ENCODE measurements around the gene UACA. TPM values are rescaled to one million over a fixed set of nuclear protein-coding genes. Genes with fewer than 3 reads are reported as not detected.
A peak's percentile ranks its signal among the peaks of the same experiment; 100 is the strongest.

The UACA gene
- polyA plus RNA-seq, 1 donor (not counting 4 experiments of a cell fraction or from before 2014, with no cell fraction given) = 26.6 TPM

DNA sequence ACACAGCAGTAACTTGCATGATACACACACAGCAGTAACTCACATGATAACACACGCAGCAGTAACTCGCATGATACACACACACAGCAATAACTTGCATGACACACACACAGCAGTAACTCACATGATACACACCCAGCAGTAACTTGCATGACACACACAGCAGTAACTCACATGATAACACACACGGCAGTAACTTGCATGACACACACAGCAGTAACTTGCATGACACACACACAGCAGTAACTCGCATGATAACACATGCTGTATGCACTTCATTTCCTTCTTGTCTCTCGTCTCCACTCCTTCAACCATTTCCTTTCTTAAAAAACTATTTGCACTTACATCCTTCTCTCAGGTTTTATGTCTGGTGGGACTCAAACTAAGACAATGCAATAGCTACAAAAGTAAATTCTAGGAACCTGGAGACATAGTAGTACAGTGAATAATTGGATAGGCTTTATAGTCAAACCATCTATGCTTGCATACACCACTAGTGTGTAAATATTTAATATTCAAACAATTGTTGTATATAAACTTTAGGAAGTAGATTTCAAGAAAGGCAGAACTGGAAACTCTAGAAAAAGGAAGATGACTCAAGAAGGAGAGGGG is 130.8 kb downstream of the UACA start:
- no peaks in the 10 kb centered on the region for H3K9me3 ChIP-seq (ENCODE audit: control insufficient read depth, low read depth, low read length)
- no peak overlapping the region for H3K4me2 ChIP-seq (ENCODE audit: control insufficient read depth, extremely low read depth, insufficient read depth, low read depth, low read length)
- H3K4me1 ChIP-seq (ENCODE audit: control insufficient read depth, extremely low read depth, insufficient read depth, low read length) = no peaks in the 10 kb centered on the region
- no peak overlapping the region for H3K27ac ChIP-seq (ENCODE audit: control insufficient read depth, insufficient read depth, low read length)
- no peaks in the 10 kb centered on the region for H3K36me3 ChIP-seq (ENCODE audit: control insufficient read depth in 2 of 2, extremely low read depth in 1 of 2, insufficient read depth in 2 of 2, low read length in 2 of 2)
- H3K4me3 ChIP-seq (ENCODE audit: control insufficient read depth in 2 of 3, extremely low read depth in 1 of 3, insufficient read depth in 2 of 3, low read depth in 1 of 3, low read length in 3 of 3) = no peak overlapping the region
- peak; percentile 49 for FAIRE-seq
- H3K27me3 ChIP-seq (ENCODE audit: control insufficient read depth, extremely low read depth, insufficient read depth, low read length) = peaks cover 37% of the 10 kb centered on the region
- no peaks in the 10 kb centered on the region for H3K9me1 ChIP-seq (ENCODE audit: control insufficient read depth, extremely low read depth, insufficient read depth, low read length)
- no peaks in the 10 kb centered on the region for H4K20me1 ChIP-seq (ENCODE audit: control insufficient read depth, extremely low read depth, insufficient read depth, low read length)
- no peak for TF ChIP-seq EZH2 (IDR thresholded peaks at IDR 0.05; ENCODE audit: low read length)
- TF ChIP-seq, protein P1, sequence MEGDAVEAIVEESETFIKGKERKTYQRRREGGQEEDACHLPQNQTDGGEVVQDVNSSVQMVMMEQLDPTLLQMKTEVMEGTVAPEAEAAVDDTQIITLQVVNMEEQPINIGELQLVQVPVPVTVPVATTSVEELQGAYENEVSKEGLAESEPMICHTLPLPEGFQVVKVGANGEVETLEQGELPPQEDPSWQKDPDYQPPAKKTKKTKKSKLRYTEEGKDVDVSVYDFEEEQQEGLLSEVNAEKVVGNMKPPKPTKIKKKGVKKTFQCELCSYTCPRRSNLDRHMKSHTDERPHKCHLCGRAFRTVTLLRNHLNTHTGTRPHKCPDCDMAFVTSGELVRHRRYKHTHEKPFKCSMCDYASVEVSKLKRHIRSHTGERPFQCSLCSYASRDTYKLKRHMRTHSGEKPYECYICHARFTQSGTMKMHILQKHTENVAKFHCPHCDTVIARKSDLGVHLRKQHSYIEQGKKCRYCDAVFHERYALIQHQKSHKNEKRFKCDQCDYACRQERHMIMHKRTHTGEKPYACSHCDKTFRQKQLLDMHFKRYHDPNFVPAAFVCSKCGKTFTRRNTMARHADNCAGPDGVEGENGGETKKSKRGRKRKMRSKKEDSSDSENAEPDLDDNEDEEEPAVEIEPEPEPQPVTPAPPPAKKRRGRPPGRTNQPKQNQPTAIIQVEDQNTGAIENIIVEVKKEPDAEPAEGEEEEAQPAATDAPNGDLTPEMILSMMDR (optimal IDR thresholded peaks at IDR 0.05 in 1 of 3, IDR thresholded peaks at IDR 0.05 in 1 of 3, conservative IDR thresholded peaks at IDR 0.05 in 1 of 3; ENCODE audit: extremely low read depth in 1 of 3, insufficient read depth in 2 of 3, low read length in 3 of 3) = no peak
- dilution Hi-C loops (cut with MboI; ENCODE audit: extremely low pct_ligation_motif_present, low sequenced_read_pairs) = no loop called here
- peak; percentile 26 for DNase-seq (ENCODE audit: low read depth, low spot score)
- no peak overlapping the region for H3K9ac ChIP-seq (ENCODE audit: control insufficient read depth, extremely low read depth, insufficient read depth, low read length)
- H3K79me2 ChIP-seq (ENCODE audit: control insufficient read depth, insufficient read depth, low read length) = no peaks in the 10 kb centered on the region
- H2AFZ ChIP-seq (ENCODE audit: control insufficient read depth, low read length) = no peak overlapping the region

DNA sequence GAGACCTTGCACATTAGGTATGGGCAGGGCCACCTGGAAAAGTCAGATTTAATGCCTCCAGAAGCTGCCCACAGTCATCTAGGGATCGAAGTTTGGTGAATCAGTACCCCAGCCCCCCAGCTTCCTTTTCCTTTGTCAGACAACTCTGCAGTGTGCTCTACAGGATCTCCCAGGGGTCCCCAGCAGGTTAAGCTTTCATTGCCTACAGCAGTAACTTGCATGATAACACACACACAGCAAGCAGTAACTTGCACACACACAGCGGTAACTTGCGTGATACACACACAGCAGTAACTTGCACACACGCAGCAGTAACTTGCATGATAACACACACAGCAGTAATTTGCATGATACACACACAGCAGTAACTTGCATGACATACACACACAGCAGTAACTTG is 131.3 kb downstream of the UACA start:
- Histone ChIP-seq H3K36me3 (ENCODE audit: control insufficient read depth in 2 of 2, extremely low read depth in 1 of 2, insufficient read depth in 2 of 2, low read length in 2 of 2) (no peaks in the 10 kb centered on the region), H3K4me2 (ENCODE audit: control insufficient read depth, extremely low read depth, insufficient read depth, low read depth, low read length) (no peak overlapping the region), H3K9me3 (ENCODE audit: control insufficient read depth, low read depth, low read length) (no peaks in the 10 kb centered on the region), H3K9ac (ENCODE audit: control insufficient read depth, extremely low read depth, insufficient read depth, low read length) (no peak overlapping the region), H3K27ac (ENCODE audit: control insufficient read depth, insufficient read depth, low read length) (no peak overlapping the region), H4K20me1 (ENCODE audit: control insufficient read depth, extremely low read depth, insufficient read depth, low read length) (no peaks in the 10 kb centered on the region), H3K9me1 (ENCODE audit: control insufficient read depth, extremely low read depth, insufficient read depth, low read length) (no peaks in the 10 kb centered on the region), H3K4me3 (ENCODE audit: control insufficient read depth in 2 of 3, extremely low read depth in 1 of 3, insufficient read depth in 2 of 3, low read depth in 1 of 3, low read length in 3 of 3) (no peak overlapping the region), H3K27me3 (ENCODE audit: control insufficient read depth, extremely low read depth, insufficient read depth, low read length) (peaks cover 37% of the 10 kb centered on the region), H3K4me1 (ENCODE audit: control insufficient read depth, extremely low read depth, insufficient read depth, low read length) (no peaks in the 10 kb centered on the region), H3K79me2 (ENCODE audit: control insufficient read depth, insufficient read depth, low read length) (no peaks in the 10 kb centered on the region), H2AFZ (ENCODE audit: control insufficient read depth, low read length) (no peak overlapping the region)
- no peak for FAIRE-seq
- DNase-seq (ENCODE audit: low read depth, low spot score) = no peak
- TF ChIP-seq, protein P1 (optimal IDR thresholded peaks at IDR 0.05 in 1 of 3, IDR thresholded peaks at IDR 0.05 in 1 of 3, conservative IDR thresholded peaks at IDR 0.05 in 1 of 3; ENCODE audit: extremely low read depth in 1 of 3, insufficient read depth in 2 of 3, low read length in 3 of 3) = no peak
- TF ChIP-seq EZH2 (IDR thresholded peaks at IDR 0.05; ENCODE audit: low read length) = no peak
- dilution Hi-C loops (cut with MboI; ENCODE audit: extremely low pct_ligation_motif_present, low sequenced_read_pairs) = no loop called here
